K562 (cell line): ENCODE data around the gene CDHR2. TPM values are rescaled to one million over a fixed set of nuclear protein-coding genes. Genes with fewer than 3 reads are reported as not detected.
A peak's percentile ranks its signal among the peaks of the same experiment; 100 is the strongest.

Experiments
- BHLHE40 ChIP-seq: IDR thresholded peaks from 2 replicates; pipeline ENCODE4 v1.6.1; 2011; ENCODE audit warnings: low read length, improper control_type of control experiment
- BRF1 ChIP-seq: IDR thresholded peaks from 3 replicates; pipeline ENCODE4 v1.6.1; 2011; ENCODE audit warnings: borderline replicate concordance, mild to moderate bottlenecking; ENCODE audit not compliant: insufficient read length; ENCODE audit errors: extremely low read depth
- CBX2 ChIP-seq: fragments of 200-600 bp; sonication (generic); IDR thresholded peaks from one replicate; pipeline ENCODE4 v1.6.1; 2012; ENCODE audit warnings: mild to moderate bottlenecking, low read length, inconsistent platforms; ENCODE audit not compliant: insufficient read depth, poor library complexity, severe bottlenecking
- CTCF ChIP-seq, 3 experiments: IDR thresholded peaks in 2 of 3; conservative IDR thresholded peaks in 1 of 3; 2 replicates each; pipeline ENCODE4 v1.5.1; 2011 to 2012; ENCODE audit warnings: low read length in 3 of 3, mild to moderate bottlenecking in 3 of 3, control low read depth in 2 of 3, improper control_type of control experiment in 1 of 3, inconsistent platforms in 1 of 3, low read depth in 1 of 3, mixed read lengths in 1 of 3, moderate library complexity in 1 of 3; ENCODE audit not compliant: insufficient read depth in 2 of 3
- ETS2 ChIP-seq: IDR thresholded peaks from 2 replicates; pipeline ENCODE4 v1.6.1; 2016; ENCODE audit warnings: borderline replicate concordance, missing genetic modification characterization, mild to moderate bottlenecking, moderate library complexity, missing compliant biosample characterization; ENCODE audit not compliant: poor library complexity, severe bottlenecking
- FOXK2 ChIP-seq, 2 experiments: fragments of 450-650 bp; IDR thresholded peaks in 1 of 2; conservative IDR thresholded peaks in 1 of 2; 2 replicates each; pipeline ENCODE4 v1.6.1; 2016; ENCODE audit warnings: low read depth in 2 of 2, mild to moderate bottlenecking in 1 of 2
- FOXP1 ChIP-seq: sonication (generic); formaldehyde crosslinking; IDR thresholded peaks from 2 replicates; pipeline ENCODE4 v1.8.0; 2022; ENCODE audit warnings: mild to moderate bottlenecking, missing genetic modification reagents
- GABPA ChIP-seq: fragments of 200-800 bp; sonication (Bioruptor generic); conservative IDR thresholded peaks from 2 replicates; pipeline ENCODE4 v1.6.1; 2016; ENCODE audit warnings: low read depth, missing genetic modification characterization, missing compliant biosample characterization
- GATA2 ChIP-seq: sonication (generic); formaldehyde crosslinking; IDR thresholded peaks from 2 replicates; pipeline ENCODE4 v1.4.0; 2020; ENCODE audit warnings: mild to moderate bottlenecking, missing genetic modification reagents
- HSF4 ChIP-seq: fragments of 250-450 bp; sonication (Bioruptor Pico); IDR thresholded peaks from 2 replicates; pipeline ENCODE4 v2.1.2; 2022; ENCODE audit warnings: mild to moderate bottlenecking, moderate library complexity, borderline replicate concordance
- MAFG ChIP-seq: fragments of 450-650 bp; conservative IDR thresholded peaks from 2 replicates; pipeline ENCODE4 v1.6.1; 2016; ENCODE audit warnings: missing genetic modification characterization, missing compliant biosample characterization
- MTA1 ChIP-seq: fragments of 450-650 bp; IDR thresholded peaks from 2 replicates; pipeline ENCODE4 v1.6.1; 2017; ENCODE audit warnings: borderline replicate concordance
- MTA3 ChIP-seq: fragments of 450-650 bp; formaldehyde crosslinking; IDR thresholded peaks from 2 replicates; pipeline ENCODE4 v1.6.1; 2017; ENCODE audit warnings: mild to moderate bottlenecking, borderline replicate concordance
- NCOA2 ChIP-seq, 2 experiments: fragments of 450-650 bp; IDR thresholded peaks; 2 replicates each; pipeline ENCODE4 v1.6.1; 2018; ENCODE audit warnings: mild to moderate bottlenecking in 2 of 2, moderate library complexity in 1 of 2; ENCODE audit not compliant: partially characterized antibody in 2 of 2
- NFE2 ChIP-seq: IDR thresholded peaks from 2 replicates; pipeline ENCODE4 v1.6.1; 2014; ENCODE audit warnings: antibody characterized with exemption, low read depth
- RCOR1 ChIP-seq, 2 experiments: IDR thresholded peaks; 2 replicates each; pipeline ENCODE4 v1.6.1; 2012; ENCODE audit warnings: low read depth in 2 of 2, low read length in 2 of 2, borderline replicate concordance in 1 of 2, improper control_type of control experiment in 1 of 2
- SMAD4 ChIP-seq: fragments of 250-450 bp; sonication (Bioruptor Pico); conservative IDR thresholded peaks from 2 replicates; pipeline ENCODE4 v1.8.0; 2021; ENCODE audit warnings: inconsistent platforms, mild to moderate bottlenecking, moderate library complexity
- TCF7 ChIP-seq: sonication (generic); IDR thresholded peaks from 2 replicates; pipeline ENCODE4 v1.6.1; 2016; ENCODE audit warnings: antibody characterized with exemption, borderline replicate concordance
- TFAM ChIP-seq: fragments of 250-450 bp; sonication (Bioruptor Pico); conservative IDR thresholded peaks from 2 replicates; pipeline ENCODE4 v1.5.0; 2021; ENCODE audit warnings: mild to moderate bottlenecking, moderate library complexity
- ZNF263 ChIP-seq: sonication (generic); formaldehyde crosslinking; IDR thresholded peaks from 2 replicates; pipeline ENCODE4 v1.8.0; 2022; ENCODE audit warnings: mild to moderate bottlenecking, missing genetic modification reagents, borderline replicate concordance
- ZNF41 ChIP-seq: fragments of 250-450 bp; sonication (Bioruptor Pico); conservative IDR thresholded peaks from 2 replicates; pipeline ENCODE4 v1.4.0; 2020; ENCODE audit warnings: mild to moderate bottlenecking
- polyA plus RNA-seq, 8 experiments: library from polyadenylated mRNA; depleted of rRNA in 4 of 8; stranded (reverse) in 5 of 8; unstranded in 3 of 8; fragments of >200 nt; fragmentation: Nextera tagmentation in 2 of 8; fragmentation: Illumina TruSeq in 1 of 8; extraction: Ambion mirVana in 2 of 8; extraction: Trizol in 1 of 8; gene quantifications; 2 replicates each; pipeline versions ENCODE4 v1.2.1 to v1.2.3, GENCODE V29; 2011 to 2014; ENCODE audit warnings: inconsistent platforms in 1 of 8, missing spikeins in 1 of 8
- total RNA-seq, 7 experiments: library from RNA; depleted of rRNA in 6 of 7; stranded (reverse); fragments of >200 nt in 6 of 7; fragmentation: Illumina TruSeq in 2 of 7; extraction: Trizol in 2 of 7; gene quantifications; 2 replicates each; pipeline versions ENCODE4 v1.2.1 to v1.2.3, GENCODE V29; 2011 to 2021; ENCODE audit warnings: low replicate concordance in 1 of 7
- TF ChIP-seq, protein P1 (sequence below): sonication (generic); formaldehyde crosslinking; IDR thresholded peaks from 2 replicates; pipeline ENCODE4 v1.8.0; 2022; ENCODE audit warnings: mild to moderate bottlenecking, missing genetic modification reagents
- TF ChIP-seq, protein P2 (sequence below): sonication (generic); formaldehyde crosslinking; IDR thresholded peaks from 2 replicates; pipeline ENCODE4 v1.9.0; 2022; ENCODE audit warnings: mild to moderate bottlenecking, missing genetic modification reagents

The CDHR2 gene
- total and polyA plus RNA-seq, 9 of the 15 experiments (the other 6 are each of a cell fraction or from before 2014, with no cell fraction given): 0.01 to 0.62 (median 0.09) TPM; not detected in 2

GRCh38 chr5:176536132-176536901 lies 12.8 kb upstream of the CDHR2 start (continued):
- TF ChIP-seq BHLHE40 (peak; percentile 63; the same call in 1 of the 2 replicates), HSF4 (CRISPR knock-in tag) (no peak), MTA3 (no peak), CBX2 (no peak), GABPA (no peak), RCOR1 (IDR thresholded peaks at IDR 0.05; ENCODE audit: borderline replicate concordance in 1 of 2, low read depth in 2 of 2, low read length in 2 of 2) (0 out of 4 replicates have a peak, but pooled peaks of 1 of the 2 experiments have one; percentile 3), CTCF (IDR thresholded peaks at IDR 0.05 in 2 of 3, conservative IDR thresholded peaks at IDR 0.05 in 1 of 3; ENCODE audit: insufficient read depth in 2 of 3, low read depth in 1 of 3, low read length in 3 of 3) (0 out of 6 replicates have a peak, but pooled peaks of 1 of the 3 experiments have one; percentile 1), NFE2 (no peak), TCF7 (no peak), ZNF41 (no peak), MTA1 (no peak), MAFG (tag) (no peak), FOXK2 (conservative IDR thresholded peaks at IDR 0.05 in 1 of 2, IDR thresholded peaks at IDR 0.05 in 1 of 2; ENCODE audit: low read depth in 2 of 2) (peak; percentile 94 to 97), ZNF263 (CRISPR knock-in tag) (no peak), GATA2 (CRISPR knock-in tag) (no peak), BRF1 (no peak), SMAD4 (CRISPR knock-in tag) (0 out of 2 replicates have a peak, but pooled peaks have one; percentile 26), NCOA2 (IDR thresholded peaks at IDR 0.05; ENCODE audit: partially characterized antibody in 2 of 2) (no peak), ETS2 (tag) (no peak), TFAM (CRISPR knock-in tag) (no peak), FOXP1 (0 out of 2 replicates have a peak, but pooled peaks have one; percentile 23)
- TF ChIP-seq, protein P1, sequence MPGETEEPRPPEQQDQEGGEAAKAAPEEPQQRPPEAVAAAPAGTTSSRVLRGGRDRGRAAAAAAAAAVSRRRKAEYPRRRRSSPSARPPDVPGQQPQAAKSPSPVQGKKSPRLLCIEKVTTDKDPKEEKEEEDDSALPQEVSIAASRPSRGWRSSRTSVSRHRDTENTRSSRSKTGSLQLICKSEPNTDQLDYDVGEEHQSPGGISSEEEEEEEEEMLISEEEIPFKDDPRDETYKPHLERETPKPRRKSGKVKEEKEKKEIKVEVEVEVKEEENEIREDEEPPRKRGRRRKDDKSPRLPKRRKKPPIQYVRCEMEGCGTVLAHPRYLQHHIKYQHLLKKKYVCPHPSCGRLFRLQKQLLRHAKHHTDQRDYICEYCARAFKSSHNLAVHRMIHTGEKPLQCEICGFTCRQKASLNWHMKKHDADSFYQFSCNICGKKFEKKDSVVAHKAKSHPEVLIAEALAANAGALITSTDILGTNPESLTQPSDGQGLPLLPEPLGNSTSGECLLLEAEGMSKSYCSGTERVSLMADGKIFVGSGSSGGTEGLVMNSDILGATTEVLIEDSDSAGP (CRISPR knock-in tag): peak; percentile 93
- TF ChIP-seq, protein P2, sequence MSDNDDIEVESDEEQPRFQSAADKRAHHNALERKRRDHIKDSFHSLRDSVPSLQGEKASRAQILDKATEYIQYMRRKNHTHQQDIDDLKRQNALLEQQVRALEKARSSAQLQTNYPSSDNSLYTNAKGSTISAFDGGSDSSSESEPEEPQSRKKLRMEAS (CRISPR knock-in tag): peak; percentile 91
